Activated naive CD4-positive, alpha-beta T cell treated with anti-CD3 and anti-CD28 coated beads, Interleukin-2, amount 10 ng/mL, durations not matched to agents 7 days and 5 days (primary cell): Measurements from ENCODE around the gene THRB.

Experiments used
- CTCF ChIA-PET: fragments of 350-600 bp; sonication (Branson Sonifier 250); formaldehyde crosslinking; loops from one replicate; lab custom pipeline; 2021; ENCODE audit warnings: antibody characterized with exemption; lab: Charles Lee
- DNase-seq: peaks from one replicate; pipeline ENCODE4 v3.0.0-alpha.2; 2020
- H3K27ac Mint-ChIP-seq: one replicate; pipeline ENCODE4 v1.8.0; 2021; ENCODE audit warnings: mild to moderate bottlenecking, moderate library complexity, mixed read lengths
- H3K27me3 Mint-ChIP-seq: one replicate; pipeline ENCODE4 v1.8.0; 2021; ENCODE audit warnings: mild to moderate bottlenecking, mixed read lengths
- H3K36me3 Mint-ChIP-seq: one replicate; pipeline ENCODE4 v1.8.0; 2021; ENCODE audit warnings: mixed read lengths
- H3K4me1 Mint-ChIP-seq: one replicate; pipeline ENCODE4 v1.8.0; 2021; ENCODE audit warnings: mixed read lengths
- H3K4me3 Mint-ChIP-seq: one replicate; pipeline ENCODE4 v1.8.0; 2021; ENCODE audit warnings: mild to moderate bottlenecking, moderate library complexity, mixed read lengths
- H3K9me3 Mint-ChIP-seq: one replicate; pipeline ENCODE4 v1.8.0; 2021; ENCODE audit warnings: mixed read lengths

THRB gene

DNA sequence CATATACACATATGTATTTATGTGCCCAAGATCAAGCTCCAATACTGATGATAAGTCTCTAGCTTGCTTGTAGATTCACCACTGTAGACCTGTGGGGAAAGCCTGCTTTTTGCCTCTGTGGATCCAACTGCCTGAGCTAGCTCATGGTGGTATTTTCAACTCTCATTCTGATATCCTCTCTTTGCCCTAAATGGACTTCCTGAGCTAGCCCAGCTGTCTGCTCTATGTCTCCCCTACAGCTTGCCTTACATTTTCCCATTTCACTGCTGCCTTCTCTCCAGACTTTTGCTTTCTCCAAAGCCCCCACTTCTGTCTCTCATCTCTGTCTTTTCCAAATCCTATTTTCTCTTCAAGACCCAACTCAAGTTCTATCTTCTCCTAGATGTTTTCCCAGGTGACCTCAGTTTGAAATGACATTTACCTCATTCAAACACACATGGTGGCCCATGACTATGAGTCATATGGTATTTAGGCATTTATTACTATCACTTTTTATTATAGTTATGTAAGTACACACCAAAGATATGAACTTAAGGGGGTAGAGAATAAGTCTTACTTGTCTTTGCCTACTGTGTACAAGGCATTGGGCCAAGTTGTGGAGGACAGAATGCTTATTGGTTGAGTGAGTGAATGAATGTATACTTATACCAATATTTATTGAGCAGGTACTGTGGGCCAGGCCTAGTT, 357.9 kb downstream of the THRB start:
- peaks cover 3% of the 10 kb centered on the region for H3K27me3 Mint-ChIP-seq
- no peaks in the 10 kb centered on the region for H3K9me3 Mint-ChIP-seq
- no peaks in the 10 kb centered on the region for H3K36me3 Mint-ChIP-seq
- CTCF ChIA-PET: no interaction called here
- H3K27ac Mint-ChIP-seq: no peak overlapping the region
- no peak overlapping the region for H3K4me3 Mint-ChIP-seq
- H3K4me1 Mint-ChIP-seq: no peaks in the 10 kb centered on the region
- no peak for DNase-seq

DNA sequence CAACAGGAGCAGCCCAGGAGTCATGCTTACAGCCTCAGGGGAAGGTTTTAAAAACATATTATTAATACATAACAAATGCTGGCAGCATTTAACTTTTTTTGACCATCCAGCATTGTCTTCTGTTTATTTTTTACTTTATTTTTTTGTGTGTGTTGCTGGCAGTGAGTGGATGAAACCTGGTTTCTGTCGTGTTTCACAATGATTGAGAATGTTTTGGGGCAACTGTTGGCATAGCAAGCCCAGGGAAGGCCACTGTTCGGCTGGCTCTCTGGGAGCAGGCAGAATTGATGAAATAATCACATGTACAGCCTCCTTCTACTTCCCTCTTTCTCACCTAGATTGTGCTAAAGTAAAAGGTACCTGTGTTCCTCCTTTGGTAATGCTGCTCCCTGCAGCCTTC, 359.4 kb downstream of the THRB start:
- H3K9me3 Mint-ChIP-seq: no peaks in the 10 kb centered on the region
- no peaks in the 10 kb centered on the region for H3K36me3 Mint-ChIP-seq
- peaks cover 3% of the 10 kb centered on the region for H3K27me3 Mint-ChIP-seq
- CTCF ChIA-PET: no interaction called here
- no peak for DNase-seq
- H3K4me3 Mint-ChIP-seq: no peak overlapping the region
- no peak overlapping the region for H3K27ac Mint-ChIP-seq
- no peaks in the 10 kb centered on the region for H3K4me1 Mint-ChIP-seq

DNA sequence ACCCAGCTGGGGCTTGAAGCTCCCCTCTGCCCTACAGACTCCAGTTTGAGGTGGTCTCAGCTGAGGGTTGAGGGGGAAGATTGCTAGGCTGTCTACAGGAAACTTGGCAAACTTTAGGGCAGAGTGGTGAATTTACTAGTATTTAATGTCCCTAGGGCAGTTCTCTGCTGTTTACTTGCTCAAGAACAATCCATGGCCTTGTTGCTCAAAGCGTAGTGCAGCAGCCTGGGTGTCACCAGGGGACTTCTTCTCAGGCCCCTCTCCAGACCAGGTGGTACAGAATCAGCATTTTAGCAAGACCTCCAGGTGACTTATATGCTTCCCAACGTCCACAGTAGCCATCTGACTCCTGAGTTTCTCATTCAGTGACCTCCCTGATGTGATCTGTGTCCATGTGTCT, 360.7 kb downstream of the THRB start:
- Mint-ChIP-seq H3K9me3 (no peaks in the 10 kb centered on the region), H3K36me3 (no peaks in the 10 kb centered on the region), H3K27ac (no peak overlapping the region), H3K4me3 (no peak overlapping the region), H3K4me1 (no peaks in the 10 kb centered on the region), H3K27me3 (peaks cover 3% of the 10 kb centered on the region)
- CTCF ChIA-PET: no interaction called here
- DNase-seq: no peak

DNA sequence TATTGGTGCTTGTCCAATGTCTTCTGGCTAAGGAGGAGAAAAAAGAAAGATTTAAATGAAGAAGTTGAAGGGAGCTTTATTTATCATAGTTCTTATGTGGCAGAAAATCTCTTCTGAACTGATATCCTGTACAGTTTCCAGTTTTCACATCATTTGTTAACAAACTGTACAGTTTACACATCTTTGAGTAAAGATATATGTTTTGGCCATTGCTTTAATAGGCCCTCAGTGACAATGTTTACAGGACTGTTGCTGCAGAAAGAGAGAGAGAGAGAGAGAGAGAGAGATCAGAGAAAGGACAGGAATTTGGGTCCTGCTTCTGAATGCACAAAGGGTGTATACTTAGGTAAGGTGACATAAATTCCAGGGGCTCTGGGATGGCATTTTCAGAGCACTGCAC, 361.2 kb downstream of the THRB start:
- CTCF ChIA-PET: no interaction called here
- H3K4me1 Mint-ChIP-seq: no peaks in the 10 kb centered on the region
- no peak overlapping the region for H3K27ac Mint-ChIP-seq

DNA sequence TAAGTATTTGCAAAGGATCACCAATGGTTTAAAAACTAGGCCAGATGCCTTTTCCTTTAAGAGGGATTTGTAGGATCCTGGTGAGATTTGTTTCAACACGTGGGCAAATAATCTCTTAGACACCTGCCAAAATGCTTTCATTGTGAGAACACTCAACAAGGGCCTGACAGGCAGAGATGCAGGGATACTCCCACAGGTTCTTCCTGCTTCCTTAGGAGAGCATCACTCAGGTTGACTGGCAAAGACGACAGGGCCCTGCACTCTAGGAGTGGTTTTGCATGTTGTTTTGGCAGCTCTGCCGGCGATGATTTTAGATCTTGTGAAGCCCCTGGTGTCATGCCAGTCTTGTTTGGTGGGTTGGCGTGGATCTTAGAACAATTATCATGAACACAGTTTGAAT, 365.1 kb downstream of the THRB start:
- DNase-seq: no peak
- H3K9me3 Mint-ChIP-seq: no peaks in the 10 kb centered on the region
- peaks cover 3% of the 10 kb centered on the region for H3K27me3 Mint-ChIP-seq
- no peak overlapping the region for H3K27ac Mint-ChIP-seq
- H3K4me3 Mint-ChIP-seq: no peak overlapping the region
- no peaks in the 10 kb centered on the region for H3K4me1 Mint-ChIP-seq
- CTCF ChIA-PET: no interaction called here
- no peaks in the 10 kb centered on the region for H3K36me3 Mint-ChIP-seq

More for the DNA sequence above, 361.2 kb downstream of the THRB start:
- Mint-ChIP-seq H3K9me3 (no peaks in the 10 kb centered on the region), H3K4me3 (no peak overlapping the region), H3K36me3 (no peaks in the 10 kb centered on the region), H3K27me3 (peaks cover 3% of the 10 kb centered on the region)
- DNase-seq: no peak

DNA sequence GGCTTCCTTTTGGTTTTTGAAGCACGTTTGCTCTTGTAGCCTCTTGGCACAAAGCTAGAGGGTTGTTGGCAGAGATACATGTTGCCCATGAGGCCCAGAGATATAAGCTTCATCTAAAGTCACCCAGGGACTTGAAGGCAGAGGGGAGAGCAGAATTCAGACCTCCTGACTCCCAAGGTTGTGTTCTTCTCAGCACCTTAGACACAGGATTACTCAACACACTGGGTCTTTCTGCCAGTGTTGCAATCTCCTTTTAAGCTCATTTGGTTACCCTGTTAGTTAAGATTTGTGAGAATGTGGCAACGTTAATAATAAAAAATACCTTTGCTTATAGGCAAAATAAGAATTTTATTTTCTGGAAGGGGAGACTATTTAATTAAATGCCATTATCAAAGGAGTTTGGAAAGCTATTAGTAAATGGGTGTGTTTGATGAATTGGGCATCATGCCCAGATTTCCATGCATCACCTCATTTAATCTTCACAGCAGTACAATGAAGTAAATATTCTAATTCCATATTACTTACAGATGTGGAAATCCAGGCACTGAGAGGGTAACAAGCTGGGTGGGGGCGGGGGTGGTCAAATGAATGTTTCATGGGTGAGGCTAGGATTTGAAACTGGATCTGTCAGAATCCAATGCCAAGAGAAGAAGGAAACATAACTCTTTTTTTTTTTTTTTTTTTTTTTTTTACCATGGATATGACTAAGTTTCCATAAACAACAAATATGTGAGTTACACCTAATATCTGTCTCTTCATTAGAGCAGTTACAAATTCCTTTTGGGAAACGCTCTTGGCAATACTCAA, 366.2 kb downstream of the THRB start:
- H3K27me3 Mint-ChIP-seq: peaks cover 3% of the 10 kb centered on the region
- no peak overlapping the region for H3K4me3 Mint-ChIP-seq
- CTCF ChIA-PET: no interaction called here
- no peaks in the 10 kb centered on the region for H3K36me3 Mint-ChIP-seq
- no peaks in the 10 kb centered on the region for H3K4me1 Mint-ChIP-seq
- DNase-seq: no peak
- H3K27ac Mint-ChIP-seq: no peak overlapping the region
- H3K9me3 Mint-ChIP-seq: no peaks in the 10 kb centered on the region

DNA sequence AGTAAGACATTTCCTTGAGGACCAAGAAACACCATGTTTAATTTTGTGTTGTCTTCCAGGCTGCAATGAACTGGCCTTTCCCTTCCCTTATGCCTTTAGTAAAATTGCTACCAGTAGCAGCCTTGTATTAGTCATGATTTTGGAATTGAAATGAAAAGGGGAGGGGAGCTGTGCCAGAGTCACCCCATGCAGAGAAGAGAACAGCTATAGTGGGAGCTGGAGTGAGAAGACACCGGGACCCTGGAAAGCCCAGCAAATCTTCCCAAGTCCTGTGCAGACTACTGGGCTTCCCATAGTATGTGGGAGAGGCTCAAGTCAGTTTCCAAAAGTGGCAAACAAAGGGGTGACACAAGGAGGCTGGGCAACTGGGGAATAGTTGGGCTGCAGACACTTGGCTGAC, 371.1 kb downstream of the THRB start:
- Mint-ChIP-seq H3K9me3 (no peaks in the 10 kb centered on the region), H3K4me3 (no peak overlapping the region), H3K27ac (no peak overlapping the region), H3K27me3 (no peaks in the 10 kb centered on the region), H3K36me3 (no peaks in the 10 kb centered on the region), H3K4me1 (no peaks in the 10 kb centered on the region)
- CTCF ChIA-PET: no interaction called here
- DNase-seq: no peak

DNA sequence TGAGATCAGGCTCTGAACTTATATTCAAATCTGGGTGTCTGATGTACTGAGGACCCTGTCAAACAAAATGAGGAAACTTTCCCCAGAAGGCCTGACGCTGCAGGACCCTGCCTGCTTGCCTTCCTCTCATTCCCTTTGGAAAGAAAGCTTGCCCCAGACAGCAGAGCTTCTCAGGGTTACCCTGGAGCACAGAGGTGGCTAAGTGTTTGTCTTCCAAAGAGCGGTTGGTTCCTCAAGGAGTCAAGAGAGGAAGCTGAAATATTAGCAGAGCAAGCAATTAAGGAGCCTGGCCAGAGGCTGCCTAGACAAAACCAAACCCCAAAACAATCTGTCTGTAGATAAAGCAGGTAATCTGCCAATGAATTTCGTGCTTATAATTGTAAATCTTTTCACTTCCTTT, 374.2 kb downstream of the THRB start:
- CTCF ChIA-PET: no interaction called here
- H3K4me3 Mint-ChIP-seq: no peak overlapping the region
- H3K4me1 Mint-ChIP-seq: no peaks in the 10 kb centered on the region

DNA sequence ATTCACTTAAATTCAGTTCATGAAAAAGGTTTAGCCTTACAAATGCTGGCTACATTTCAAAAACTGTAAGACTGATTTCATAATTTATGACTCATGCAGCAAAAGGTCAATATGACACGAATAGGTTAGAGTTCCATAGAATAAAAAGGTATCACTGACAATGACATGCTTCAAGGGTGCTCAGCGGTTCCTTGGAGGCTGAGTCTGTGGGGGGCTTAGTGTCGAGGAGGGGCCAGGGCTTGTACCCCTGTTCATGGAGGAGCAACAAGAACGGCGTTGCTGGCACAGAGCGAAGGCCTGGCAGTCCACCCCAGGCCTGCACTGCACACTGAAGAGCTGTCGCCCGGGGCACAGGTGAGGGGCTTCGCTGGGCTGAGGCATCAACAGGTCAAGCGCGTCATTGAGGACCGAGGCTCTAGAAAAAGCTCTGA, 375.3 kb downstream of the THRB start:
- H3K4me3 Mint-ChIP-seq: no peak overlapping the region
- no peaks in the 10 kb centered on the region for H3K9me3 Mint-ChIP-seq
- no peak overlapping the region for H3K27ac Mint-ChIP-seq
- CTCF ChIA-PET: no interaction called here
- H3K36me3 Mint-ChIP-seq: no peaks in the 10 kb centered on the region
- H3K4me1 Mint-ChIP-seq: no peaks in the 10 kb centered on the region
- no peak for DNase-seq
- no peaks in the 10 kb centered on the region for H3K27me3 Mint-ChIP-seq

More for the DNA sequence above, 374.2 kb downstream of the THRB start:
- Mint-ChIP-seq H3K27me3 (no peaks in the 10 kb centered on the region), H3K9me3 (no peaks in the 10 kb centered on the region), H3K27ac (no peak overlapping the region), H3K36me3 (no peaks in the 10 kb centered on the region)
- DNase-seq: no peak

DNA sequence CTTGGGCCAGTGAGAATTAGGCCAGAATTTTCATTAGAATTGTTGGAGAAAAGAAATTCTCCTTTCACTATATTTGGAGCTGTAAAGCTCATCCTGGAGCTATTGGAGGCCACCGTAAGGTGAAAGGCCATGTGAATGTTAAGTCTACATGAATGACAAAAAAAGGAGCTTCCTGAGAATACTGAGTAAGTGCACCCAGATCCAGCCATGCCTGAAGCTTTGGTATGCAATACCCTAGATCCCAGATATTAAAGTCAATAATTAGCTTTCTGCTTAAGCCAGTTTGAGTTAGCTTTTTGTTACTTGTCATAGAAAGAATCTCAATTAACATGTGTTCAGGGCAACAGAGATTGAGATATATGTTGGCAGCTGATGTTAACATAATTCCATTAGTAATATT, 377.1 kb downstream of the THRB start:
- no peak for DNase-seq
- Mint-ChIP-seq H3K4me3 (no peak overlapping the region), H3K27ac (no peak overlapping the region), H3K4me1 (no peaks in the 10 kb centered on the region), H3K9me3 (no peaks in the 10 kb centered on the region), H3K36me3 (no peaks in the 10 kb centered on the region), H3K27me3 (no peaks in the 10 kb centered on the region)
- CTCF ChIA-PET: interaction anchor here (0.6 kb wide), 1 partner anchor 147 kb away, joined by 3 read pairs; no protein-coding TSS in a partner anchor

DNA sequence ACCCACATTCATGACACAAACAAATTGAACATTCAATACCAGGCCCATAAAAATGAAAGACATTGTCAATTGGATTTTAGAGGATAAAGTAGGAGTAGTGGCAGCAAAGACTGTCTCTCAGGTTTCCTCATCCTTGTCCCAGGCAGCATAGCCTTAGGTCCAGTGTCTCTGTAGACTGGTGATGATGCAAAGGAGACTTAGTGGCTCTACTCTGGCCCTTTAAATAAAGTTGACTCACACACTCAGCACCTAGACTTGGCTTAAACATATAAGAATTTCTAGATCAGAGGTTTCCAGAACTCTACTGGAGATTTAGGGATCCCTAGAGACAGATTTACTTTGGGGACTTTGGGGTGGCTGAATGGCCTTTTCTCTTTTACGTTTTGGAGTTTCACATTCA, 382.9 kb downstream of the THRB start:
- H3K36me3 Mint-ChIP-seq: no peaks in the 10 kb centered on the region
- H3K4me3 Mint-ChIP-seq: no peak overlapping the region
- no peaks in the 10 kb centered on the region for H3K9me3 Mint-ChIP-seq
- H3K4me1 Mint-ChIP-seq: no peaks in the 10 kb centered on the region
- H3K27ac Mint-ChIP-seq: no peak overlapping the region
- CTCF ChIA-PET: no interaction called here
- H3K27me3 Mint-ChIP-seq: no peaks in the 10 kb centered on the region
- no peak for DNase-seq

DNA sequence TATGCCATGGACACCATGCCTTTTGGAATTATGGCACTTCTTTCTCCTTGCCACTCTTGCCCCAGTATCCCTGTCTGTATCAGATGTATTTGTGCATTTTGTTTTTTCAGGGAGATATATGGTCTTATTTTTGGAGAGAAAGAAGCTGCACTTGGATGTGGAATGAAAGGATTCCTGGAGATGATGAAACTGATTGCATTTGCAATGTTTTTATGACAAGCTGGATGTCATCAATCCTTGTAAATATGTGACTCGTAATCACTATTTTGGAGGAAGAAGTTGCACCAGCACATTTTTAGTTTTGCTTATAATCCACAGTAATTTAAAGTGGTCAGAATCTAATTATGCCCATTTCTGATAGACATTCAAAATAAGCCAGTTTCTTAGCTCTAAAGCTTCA, 384.6 kb downstream of the THRB start:
- H3K27me3 Mint-ChIP-seq: no peaks in the 10 kb centered on the region
- no peak for DNase-seq
- H3K4me3 Mint-ChIP-seq: no peak overlapping the region
- H3K4me1 Mint-ChIP-seq: no peaks in the 10 kb centered on the region
- no peak overlapping the region for H3K27ac Mint-ChIP-seq
- no peaks in the 10 kb centered on the region for H3K9me3 Mint-ChIP-seq
- CTCF ChIA-PET: no interaction called here
- H3K36me3 Mint-ChIP-seq: no peaks in the 10 kb centered on the region

DNA sequence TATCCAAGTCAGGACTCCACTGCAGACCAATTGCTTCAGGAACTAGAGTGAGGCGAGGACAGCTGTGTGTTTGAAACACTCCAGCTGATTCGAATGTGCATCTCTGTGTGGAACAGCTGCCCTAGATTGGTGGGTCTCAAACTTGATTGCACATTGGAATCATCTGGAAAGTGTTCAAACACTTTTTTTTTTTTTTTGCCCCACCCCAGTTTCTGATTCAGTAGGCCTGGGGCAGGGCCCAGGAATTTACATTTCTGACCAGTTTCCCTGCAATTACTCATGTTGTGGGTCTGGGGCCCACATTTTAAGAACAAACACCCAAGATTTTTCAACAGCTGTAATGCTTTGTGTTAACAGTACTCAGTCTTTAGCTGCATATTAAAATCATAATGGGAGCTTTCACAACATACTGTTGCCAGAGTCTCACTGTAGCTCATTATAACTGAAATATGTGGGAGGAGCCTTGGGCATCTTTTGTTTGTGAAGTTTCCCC, 392.9 kb downstream of the THRB start:
- no peaks in the 10 kb centered on the region for H3K27me3 Mint-ChIP-seq
- no peaks in the 10 kb centered on the region for H3K4me1 Mint-ChIP-seq
- no peak for DNase-seq
- H3K9me3 Mint-ChIP-seq: peaks cover 2% of the 10 kb centered on the region
- H3K4me3 Mint-ChIP-seq: no peak overlapping the region
- CTCF ChIA-PET: interaction anchor here (0.6 to 0.7 kb wide), 3 partner anchors 84 to 993 kb away, joined by 3 read pairs; no protein-coding TSS in a partner anchor
- H3K36me3 Mint-ChIP-seq: no peaks in the 10 kb centered on the region
- no peak overlapping the region for H3K27ac Mint-ChIP-seq

DNA sequence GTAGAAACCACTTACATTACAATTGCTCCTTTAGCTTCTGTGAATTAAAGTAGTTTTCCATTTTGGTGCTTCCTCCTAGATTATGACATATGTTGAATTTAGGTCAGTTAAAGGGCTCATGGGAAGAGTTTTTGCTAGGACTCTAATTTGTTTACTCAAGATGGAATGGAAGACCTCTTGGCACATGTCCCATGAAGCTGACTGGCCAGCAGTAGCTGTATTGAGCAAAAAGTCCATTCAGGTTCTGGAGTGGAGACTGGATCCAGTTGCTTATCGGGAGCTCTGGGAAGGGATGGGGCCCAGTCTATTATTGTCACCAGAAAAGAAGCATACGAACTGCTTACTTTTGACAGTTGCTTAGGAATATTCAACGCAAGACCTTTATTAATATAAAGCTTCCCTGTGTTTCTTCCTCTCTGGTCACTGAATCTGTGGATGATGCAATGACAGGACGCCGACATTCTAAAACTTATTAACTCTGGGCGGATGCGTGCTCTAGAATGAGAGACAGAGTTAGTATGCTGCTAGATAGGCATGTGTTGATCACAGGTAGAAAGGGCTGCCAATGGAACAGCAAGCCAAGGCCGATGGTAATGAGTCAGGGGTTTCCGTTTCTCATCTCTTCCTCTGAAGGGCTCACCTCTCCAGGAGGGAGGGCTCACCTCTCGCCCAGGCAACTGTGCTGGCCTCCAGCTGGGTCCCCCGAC, 393.8 kb downstream of the THRB start:
- Mint-ChIP-seq H3K36me3 (no peaks in the 10 kb centered on the region), H3K4me1 (no peaks in the 10 kb centered on the region), H3K9me3 (peaks cover 2% of the 10 kb centered on the region), H3K27me3 (no peaks in the 10 kb centered on the region), H3K4me3 (no peak overlapping the region), H3K27ac (no peak overlapping the region)
- DNase-seq: no peak
- CTCF ChIA-PET: interaction anchor here (0.6 kb wide), 1 partner anchor 992 kb away, joined by 3 read pairs; no protein-coding TSS in a partner anchor
